Occipital lobe (tissue), 2 donors: ENCODE measurements around the gene SLC30A5. TPM values are rescaled to one million over a fixed set of nuclear protein-coding genes. Genes with fewer than 3 reads are reported as not detected.
A peak's percentile ranks its signal among the peaks of the same experiment; 100 is the strongest.
"Not testable (repeated sequence)": the region's sequence is repeated elsewhere in the genome, so short reads cannot be mapped to it uniquely, and the experiment has no call there.

Experiments used
- DNase-seq: peaks from one replicate; lab custom pipeline; 2025; lab: John Stamatoyannopoulos, UW
- total RNA-seq: library from RNA; depleted of rRNA; stranded (reverse); fragments of >200 nt; gene quantifications from one replicate; pipeline ENCODE4 v1.2.3, GENCODE V29; 2014

Gene SLC30A5
- 63.6 TPM for total RNA-seq

DNA sequence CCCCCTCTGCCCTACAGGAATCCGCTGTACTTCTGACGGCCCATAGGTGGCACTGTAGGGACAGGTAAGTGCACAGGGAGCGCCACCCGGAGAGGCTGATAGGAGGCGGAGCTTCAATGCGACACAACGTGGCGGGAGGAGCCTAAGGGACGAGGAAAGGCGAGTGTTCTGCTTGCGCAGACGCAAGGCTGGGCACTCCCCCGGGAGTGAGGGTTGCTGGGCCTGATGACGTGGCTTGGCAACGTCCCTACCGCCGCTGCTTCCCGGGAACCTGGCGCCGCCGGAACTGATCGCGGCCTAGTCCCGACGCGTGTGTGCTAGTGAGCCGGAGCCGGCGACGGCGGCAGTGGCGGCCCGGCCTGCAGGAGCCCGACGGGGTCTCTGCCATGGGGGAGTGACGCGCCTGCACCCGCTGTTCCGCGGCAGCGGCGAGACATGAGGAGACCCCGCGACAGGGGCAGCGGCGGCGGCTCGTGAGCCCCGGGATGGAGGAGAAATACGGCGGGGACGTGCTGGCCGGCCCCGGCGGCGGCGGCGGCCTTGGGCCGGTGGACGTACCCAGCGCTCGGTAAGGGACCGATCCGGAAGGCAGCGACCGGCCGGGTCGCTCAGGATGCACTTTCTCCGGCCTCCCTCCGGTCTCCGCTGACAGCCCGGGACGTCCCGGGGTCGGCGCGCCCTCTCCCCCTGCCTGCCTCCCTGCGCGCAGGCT, at the start of gene SLC30A5:
TSS of gene SLC30A5 (plus strand) at position 244 of the 712 bp plus-strand sequence. CDS start at position 486, 242 bp downstream.
- DNase-seq: peak; percentile 98

DNA sequence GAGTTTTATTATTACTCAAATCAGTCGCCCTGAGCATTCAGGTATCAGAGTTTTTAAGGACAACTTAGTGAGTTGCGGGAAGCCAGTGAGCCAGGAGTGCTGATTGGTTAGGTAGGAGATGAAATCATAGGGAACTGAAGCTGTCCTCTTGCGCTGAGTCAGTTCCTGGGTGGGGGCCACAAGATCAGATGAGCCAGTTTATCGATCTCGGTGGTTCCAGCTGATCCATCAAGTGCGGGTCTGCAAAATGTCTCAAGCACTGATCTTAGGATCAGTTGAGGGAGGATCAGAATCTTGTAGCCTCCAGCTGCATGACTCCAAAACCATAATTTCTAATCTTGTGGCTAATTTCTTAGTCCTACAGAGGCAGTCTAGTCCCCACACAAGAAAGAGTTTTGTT, 48.6 kb upstream of the SLC30A5 start:
- not testable (repeated sequence) for DNase-seq

DNA sequence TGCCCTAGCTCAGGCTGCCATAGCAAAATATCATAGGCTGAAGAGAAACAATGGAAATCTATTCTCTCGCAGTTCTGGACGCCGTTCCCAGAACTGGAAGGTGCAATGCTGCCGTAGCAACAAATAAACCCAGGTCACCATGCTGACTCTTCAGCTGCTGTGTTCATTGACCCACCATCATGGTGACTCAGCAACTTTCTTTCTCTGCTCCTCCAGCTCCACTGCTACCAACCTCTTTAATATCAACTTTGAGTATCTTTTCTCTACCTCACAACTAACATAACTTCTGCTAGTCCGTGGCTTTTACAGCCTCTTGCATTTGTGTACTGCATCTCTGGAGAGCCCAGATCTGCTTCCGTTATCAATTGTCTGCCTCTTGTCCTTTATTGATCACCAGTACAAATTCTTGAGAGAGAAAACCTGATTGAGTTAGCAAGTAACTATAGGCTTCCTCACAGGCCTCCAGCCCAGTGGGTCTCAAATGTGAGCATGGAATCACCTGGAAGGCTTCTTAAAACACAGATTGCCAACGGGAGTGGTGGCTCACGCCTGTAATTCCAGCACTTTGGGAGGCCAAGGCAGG, 47.3 kb upstream of the SLC30A5 start:
- no peak for DNase-seq

GRCh38 chr5:69048230-69048629, 45.6 kb upstream of the SLC30A5 start:
- DNase-seq: no peak

- no peak for DNase-seq
Measured at GRCh38 chr5:69049151-69049550, 44.7 kb upstream of the SLC30A5 start.

GRCh38 chr5:69049796-69050195, 44.0 kb upstream of the SLC30A5 start:
- DNase-seq: no peak

- DNase-seq: no peak
Measured at GRCh38 chr5:69050214-69050613, 43.6 kb upstream of the SLC30A5 start.

- DNase-seq: no peak
Measured at GRCh38 chr5:69052181-69052580, 41.6 kb upstream of the SLC30A5 start.

- DNase-seq: no peak
Measured at GRCh38 chr5:69074664-69075521, 18.9 kb upstream of the SLC30A5 start.

DNA sequence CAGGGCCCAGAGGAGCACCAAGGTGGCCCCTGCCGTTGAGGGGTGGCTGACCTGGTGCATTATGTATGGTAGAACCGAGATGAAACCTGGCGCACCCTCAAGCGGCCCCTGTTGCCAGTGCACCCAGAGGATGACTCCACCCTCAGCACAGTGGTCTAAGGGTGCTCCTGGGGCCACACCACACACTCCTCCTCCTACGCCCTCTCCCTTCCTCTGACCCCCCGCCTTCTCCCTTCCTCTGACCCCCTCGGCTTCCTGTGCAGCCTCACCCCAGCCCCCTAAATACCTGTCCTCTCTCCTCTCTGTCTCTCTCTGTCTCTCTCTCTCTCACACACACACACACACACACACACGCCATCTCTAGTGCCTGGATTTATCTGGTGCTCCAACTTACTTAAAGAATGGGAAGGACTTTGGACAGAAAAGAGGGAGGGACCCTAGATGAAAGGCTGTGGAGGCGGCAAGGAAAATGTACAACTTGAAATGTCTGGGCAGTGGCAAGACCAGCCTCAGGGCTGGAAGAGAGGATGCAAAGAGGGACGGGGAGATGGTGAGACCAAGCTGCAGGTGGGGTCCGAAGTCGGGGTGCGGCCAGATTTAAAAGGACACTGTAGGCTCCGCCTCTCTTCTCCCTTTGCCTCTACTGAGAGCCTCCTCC, 18.2 kb upstream of the SLC30A5 start:
- no peak for DNase-seq

GRCh38 chr5:69078921-69079540, 14.8 kb upstream of the SLC30A5 start:
- no peak for DNase-seq

GRCh38 chr5:69079556-69079955, 14.3 kb upstream of the SLC30A5 start:
- no peak for DNase-seq

DNA sequence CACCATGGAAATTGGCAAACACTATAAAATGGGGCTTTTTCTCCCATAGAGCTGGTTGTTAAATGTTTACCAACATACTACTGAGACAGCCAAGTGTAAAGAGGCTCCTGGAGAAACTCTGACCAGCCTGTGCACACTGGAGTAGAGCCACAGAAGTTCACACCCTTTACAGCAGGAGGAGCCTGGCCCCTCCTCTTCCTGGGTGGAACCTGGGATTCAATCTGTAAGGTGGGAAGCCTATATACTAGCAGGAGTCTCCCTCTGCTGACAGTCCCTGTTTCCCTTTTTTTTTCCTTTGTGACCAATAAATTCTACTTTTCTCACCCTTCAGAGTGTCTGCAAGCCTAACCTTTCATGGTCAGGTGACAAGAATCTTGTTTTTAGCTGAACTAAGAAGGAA, 10.4 kb upstream of the SLC30A5 start:
- DNase-seq: no peak

GRCh38 chr5:69084195-69084594, 9.6 kb upstream of the SLC30A5 start:
- no peak for DNase-seq

- no peak for DNase-seq
Measured at GRCh38 chr5:69084903-69085302, 8.9 kb upstream of the SLC30A5 start.

GRCh38 chr5:69086206-69086605, 7.6 kb upstream of the SLC30A5 start:
- no peak for DNase-seq

GRCh38 chr5:69088006-69088405, 5.8 kb upstream of the SLC30A5 start:
- DNase-seq: not testable (repeated sequence)

GRCh38 chr5:69090158-69090557, 3.7 kb upstream of the SLC30A5 start:
- DNase-seq: no peak

- no peak for DNase-seq
Measured at GRCh38 chr5:69091771-69092170, 2.0 kb upstream of the SLC30A5 start.

DNA sequence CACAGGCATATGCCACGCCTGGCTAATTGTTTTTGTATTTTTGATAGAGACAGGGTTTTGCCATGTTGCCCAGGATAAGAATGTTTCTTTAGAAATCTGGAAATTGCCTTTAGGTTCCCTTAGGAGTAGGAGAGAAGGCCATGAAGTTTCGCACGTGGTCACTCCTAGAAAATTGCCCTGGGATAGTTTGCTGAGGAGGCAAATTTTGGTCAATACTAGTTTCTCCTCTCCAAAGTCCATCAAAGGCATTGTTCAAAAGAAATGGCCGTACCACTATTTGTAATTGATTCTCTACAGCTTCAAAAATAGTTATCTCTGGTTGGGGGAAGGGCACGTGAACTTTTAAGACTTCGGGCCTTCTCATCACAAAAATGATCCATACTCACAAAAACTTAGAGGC, 845 bp upstream of the SLC30A5 start:
- DNase-seq: no peak

DNA sequence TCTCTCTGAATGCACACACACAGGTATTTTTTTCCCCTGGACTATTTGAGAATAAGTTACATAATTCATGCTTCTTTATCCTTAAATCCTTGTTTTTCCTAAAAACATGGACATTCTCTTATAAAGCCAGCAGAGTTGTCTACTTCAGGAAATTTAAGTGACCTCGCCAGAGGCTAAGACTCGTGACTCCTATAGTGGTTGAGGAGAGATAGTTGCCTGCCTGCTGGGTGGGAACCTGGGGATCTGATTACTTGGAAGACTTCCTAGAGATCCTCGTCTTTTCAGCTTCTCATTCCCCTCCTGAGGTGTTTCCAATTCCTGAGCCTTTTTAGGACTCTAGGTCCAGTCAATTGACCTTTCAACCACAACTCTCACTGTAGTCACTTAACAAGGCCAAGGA, 5.5 kb downstream of the SLC30A5 start:
- DNase-seq: no peak
